ENCODE measurements around the gene GBE1.

- TF ChIP-seq CTCF (IDR thresholded peaks at IDR 0.05) (no peak), POLR2A (IDR thresholded peaks at IDR 0.05; ENCODE audit: low read depth) (no peak)
These were observed 231.1 kb downstream of the GBE1 start for GRCh38 chr3:81530180-81530939.
